ENCODE measurements around the gene FAM171A2.

DNA sequence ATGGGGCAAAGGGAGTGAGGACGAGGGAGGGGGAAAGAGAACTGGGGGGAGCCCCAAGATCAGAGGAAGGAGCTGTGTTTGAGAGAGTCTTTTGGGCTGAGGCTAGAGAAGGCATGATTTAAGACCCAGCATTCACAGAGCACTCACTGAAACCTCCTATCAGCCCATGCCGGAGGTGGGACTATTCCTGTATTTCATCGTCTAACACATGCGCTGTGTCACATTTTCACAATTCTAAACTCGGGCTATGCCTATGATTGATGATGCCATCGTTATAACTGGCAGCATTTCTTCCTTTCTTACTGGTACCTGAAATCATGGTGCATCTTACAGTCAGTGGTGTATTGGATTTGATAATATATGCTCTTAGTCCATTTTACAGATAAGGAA, 3.5 kb downstream of the FAM171A2 start:
- TF ChIP-seq SRF (IDR thresholded peaks at IDR 0.05; ENCODE audit: low read depth, low read length) (no peak), NRF1 (IDR thresholded peaks at IDR 0.05; ENCODE audit: low read depth, low read length) (no peak), TBP (IDR thresholded peaks at IDR 0.05; ENCODE audit: low read depth, low read length) (no peak), POLR2A (IDR thresholded peaks at IDR 0.05; ENCODE audit: control extremely low read depth in 1 of 2, low read depth in 2 of 2, low read length in 2 of 2) (no peak), POLR2AphosphoS5 (IDR thresholded peaks at IDR 0.05; ENCODE audit: low read depth, low read length) (no peak), TAF1 (IDR thresholded peaks at IDR 0.05; ENCODE audit: low read depth, low read length) (no peak), EGR1 (IDR thresholded peaks at IDR 0.05; ENCODE audit: borderline replicate concordance, low read depth, low read length) (no peak), CHD2 (IDR thresholded peaks at IDR 0.05; ENCODE audit: low read length) (no peak), RAD21 (IDR thresholded peaks at IDR 0.05 in 1 of 2, conservative IDR thresholded peaks at IDR 0.05 in 1 of 2; ENCODE audit: low read depth in 2 of 2, low read length in 2 of 2) (no peak)
- TF ChIP-seq, protein P1, sequence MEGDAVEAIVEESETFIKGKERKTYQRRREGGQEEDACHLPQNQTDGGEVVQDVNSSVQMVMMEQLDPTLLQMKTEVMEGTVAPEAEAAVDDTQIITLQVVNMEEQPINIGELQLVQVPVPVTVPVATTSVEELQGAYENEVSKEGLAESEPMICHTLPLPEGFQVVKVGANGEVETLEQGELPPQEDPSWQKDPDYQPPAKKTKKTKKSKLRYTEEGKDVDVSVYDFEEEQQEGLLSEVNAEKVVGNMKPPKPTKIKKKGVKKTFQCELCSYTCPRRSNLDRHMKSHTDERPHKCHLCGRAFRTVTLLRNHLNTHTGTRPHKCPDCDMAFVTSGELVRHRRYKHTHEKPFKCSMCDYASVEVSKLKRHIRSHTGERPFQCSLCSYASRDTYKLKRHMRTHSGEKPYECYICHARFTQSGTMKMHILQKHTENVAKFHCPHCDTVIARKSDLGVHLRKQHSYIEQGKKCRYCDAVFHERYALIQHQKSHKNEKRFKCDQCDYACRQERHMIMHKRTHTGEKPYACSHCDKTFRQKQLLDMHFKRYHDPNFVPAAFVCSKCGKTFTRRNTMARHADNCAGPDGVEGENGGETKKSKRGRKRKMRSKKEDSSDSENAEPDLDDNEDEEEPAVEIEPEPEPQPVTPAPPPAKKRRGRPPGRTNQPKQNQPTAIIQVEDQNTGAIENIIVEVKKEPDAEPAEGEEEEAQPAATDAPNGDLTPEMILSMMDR (IDR thresholded peaks at IDR 0.05; ENCODE audit: control extremely low read depth in 1 of 3, insufficient read depth in 1 of 3, low read depth in 1 of 3, low read length in 3 of 3), result no peak
- TF ChIP-seq, protein P2, sequence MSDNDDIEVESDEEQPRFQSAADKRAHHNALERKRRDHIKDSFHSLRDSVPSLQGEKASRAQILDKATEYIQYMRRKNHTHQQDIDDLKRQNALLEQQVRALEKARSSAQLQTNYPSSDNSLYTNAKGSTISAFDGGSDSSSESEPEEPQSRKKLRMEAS (IDR thresholded peaks at IDR 0.05), result no peak

Measured in H1 (cell line).